GM21723 (cell line): ENCODE measurements around the gene EXOC3L4.
A peak's percentile ranks its signal among the peaks of the same experiment; 100 is the strongest.
"Not testable (repeated sequence)": the region's sequence is repeated elsewhere in the genome, so short reads cannot be mapped to it uniquely, and the experiment has no call there.

ENCODE experiments used
- ATAC-seq: cut with Tn5 transposase; IDR thresholded peaks from one replicate; pipeline ENCODE4 v1.9.1; 2021; ENCODE audit warnings: mild to moderate bottlenecking, moderate library complexity; ENCODE audit not compliant: unreplicated experiment

Gene EXOC3L4

GRCh38 chr14:103104654-103105452 lies 10.3 kb downstream of the EXOC3L4 start:
- ATAC-seq = peak; percentile 47

GRCh38 chr14:103105580-103106150 lies 11.1 kb downstream of the EXOC3L4 start:
- no peak for ATAC-seq

- ATAC-seq = no peak
These were observed 12.9 kb downstream of the EXOC3L4 start for GRCh38 chr14:103107455-103107854.

GRCh38 chr14:103107941-103108748 lies 13.6 kb downstream of the EXOC3L4 start:
- no peak for ATAC-seq

- ATAC-seq = no peak
These were observed 14.3 kb downstream of the EXOC3L4 start for GRCh38 chr14:103108749-103109207.

- no peak for ATAC-seq
These were observed 15.3 kb downstream of the EXOC3L4 start for GRCh38 chr14:103109535-103110441.

- no peak for ATAC-seq
These were observed 16.2 kb downstream of the EXOC3L4 start for GRCh38 chr14:103110681-103111231.

- ATAC-seq = no peak
These were observed 16.8 kb downstream of the EXOC3L4 start for GRCh38 chr14:103111232-103111868.

- ATAC-seq = no peak
These were observed 18.1 kb downstream of the EXOC3L4 start for GRCh38 chr14:103112400-103113243.

GRCh38 chr14:103113303-103113702 lies 18.8 kb downstream of the EXOC3L4 start:
- no peak for ATAC-seq

- no peak for ATAC-seq
These were observed 19.2 kb downstream of the EXOC3L4 start for GRCh38 chr14:103113774-103114173.

- ATAC-seq = not testable (repeated sequence)
These were observed 20.7 kb downstream of the EXOC3L4 start for GRCh38 chr14:103115086-103115679.

GRCh38 chr14:103115845-103116572 lies 21.5 kb downstream of the EXOC3L4 start:
- no peak for ATAC-seq

- ATAC-seq = no peak
These were observed 22.1 kb downstream of the EXOC3L4 start for GRCh38 chr14:103116636-103117035.

GRCh38 chr14:103117499-103117898 lies 23.0 kb downstream of the EXOC3L4 start:
- not testable (repeated sequence) for ATAC-seq

GRCh38 chr14:103118018-103118662 lies 23.6 kb downstream of the EXOC3L4 start:
- ATAC-seq = no peak
